Stimulated activated effector memory CD8-positive, alpha-beta T cell treated with anti-CD3 and anti-CD28 coated beads, Interleukin-12 subunit alpha, Interleukin-12 subunit beta, amount 100 ng/mL, for 72 hours (primary cell): ENCODE data around the gene SLC35D3.

Experiments used
- ATAC-seq: fragments of 150-1000 bp; cut with Tn5 transposase; 2 replicates; pipeline ENCODE4 v1.10.0; 2021
- DNase-seq, 2 donors: peaks; one replicate each; pipeline ENCODE4 v3.0.0; 2021 to 2022; ENCODE audit warnings: low spot score in 2 of 2
- H3K27ac Mint-ChIP-seq: one replicate; pipeline ENCODE4 v1.8.0; 2022; ENCODE audit warnings: mild to moderate bottlenecking, mixed read lengths
- H3K36me3 Mint-ChIP-seq: one replicate; pipeline ENCODE4 v1.8.0; 2022; ENCODE audit warnings: mild to moderate bottlenecking, mixed read lengths
- H3K4me1 Mint-ChIP-seq: one replicate; pipeline ENCODE4 v1.8.0; 2022; ENCODE audit warnings: mixed read lengths
- H3K4me3 Mint-ChIP-seq: one replicate; pipeline ENCODE4 v1.8.0; 2022; ENCODE audit warnings: mild to moderate bottlenecking, mixed read lengths
- H3K9me3 Mint-ChIP-seq: one replicate; pipeline ENCODE4 v1.8.0; 2022; ENCODE audit warnings: mixed read lengths

SLC35D3 gene

DNA sequence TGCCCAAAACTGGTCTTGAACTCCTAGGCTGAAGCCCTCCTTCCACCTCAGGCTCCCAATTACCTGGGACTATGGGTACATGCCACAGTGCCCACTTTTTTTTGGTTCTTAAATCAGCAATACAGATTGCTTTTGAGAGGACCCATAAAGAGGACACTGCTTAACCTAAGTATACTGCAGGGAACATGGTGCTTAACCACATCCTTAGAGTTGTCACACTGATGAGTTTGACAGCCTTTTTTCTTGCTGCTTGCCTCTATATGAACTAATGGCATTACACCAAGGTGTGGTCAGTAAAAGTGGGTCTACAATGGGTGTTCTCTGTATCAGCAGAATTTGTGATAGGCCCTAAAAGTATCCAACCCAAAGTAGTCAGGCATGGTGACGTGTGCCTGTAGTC lies 7.2 kb upstream of the SLC35D3 start:
- H3K36me3 Mint-ChIP-seq: no peaks in the 10 kb centered on the region
- H3K4me3 Mint-ChIP-seq: no peak overlapping the region
- no peak overlapping the region for H3K27ac Mint-ChIP-seq
- DNase-seq (no peak), ATAC-seq (no peak)
- peaks cover 1% of the 10 kb centered on the region for H3K4me1 Mint-ChIP-seq
- H3K9me3 Mint-ChIP-seq: no peaks in the 10 kb centered on the region

DNA sequence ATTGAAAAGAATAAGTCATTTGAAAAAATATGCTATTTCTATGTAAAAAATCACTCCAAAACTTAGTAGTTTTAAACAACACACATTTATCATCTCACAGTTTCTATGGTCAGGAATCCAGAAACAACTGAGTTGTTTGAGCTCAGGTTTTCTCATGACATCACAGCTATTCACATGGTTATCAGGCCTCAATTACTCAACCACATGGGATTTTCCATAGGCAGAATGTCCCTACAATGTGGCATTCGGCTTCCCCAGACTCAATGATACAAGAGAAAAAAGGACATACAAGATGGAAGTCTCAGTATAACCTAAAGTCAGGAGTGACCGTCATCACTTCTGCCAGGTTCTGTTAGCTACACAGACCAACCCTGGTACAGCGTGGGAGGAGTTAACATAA lies 3.4 kb upstream of the SLC35D3 start:
- Mint-ChIP-seq H3K4me1 (peaks cover 34% of the 10 kb centered on the region), H3K36me3 (peaks cover 6% of the 10 kb centered on the region), H3K9me3 (no peaks in the 10 kb centered on the region), H3K4me3 (no peak overlapping the region), H3K27ac (no peak overlapping the region)
- no peak for DNase-seq
- no peak for ATAC-seq

DNA sequence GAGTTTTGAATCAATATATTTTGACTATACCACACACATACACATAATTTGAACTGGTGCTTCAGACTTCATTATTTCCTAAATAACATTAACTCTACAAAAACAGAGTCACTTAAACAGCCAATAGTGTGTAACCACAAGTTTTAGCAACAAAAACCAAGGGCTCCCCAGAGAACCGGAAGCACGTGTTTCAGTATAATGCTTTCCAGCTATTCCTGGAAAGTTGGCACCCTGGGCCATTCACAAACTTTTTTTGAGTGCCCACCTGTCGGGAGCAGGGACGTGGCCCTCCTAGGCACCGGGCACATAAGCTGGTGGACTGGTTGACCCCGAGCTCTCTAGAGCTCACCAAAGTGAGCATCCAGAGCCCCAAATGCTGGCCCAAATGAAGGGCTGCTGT lies 1.9 kb upstream of the SLC35D3 start:
- DNase-seq (no peak), ATAC-seq (no peak)
- Mint-ChIP-seq H3K36me3 (peaks cover 6% of the 10 kb centered on the region), H3K4me1 (peaks cover 39% of the 10 kb centered on the region), H3K4me3 (peak overlapping the region; percentile 76), H3K27ac (no peak overlapping the region), H3K9me3 (no peaks in the 10 kb centered on the region)

DNA sequence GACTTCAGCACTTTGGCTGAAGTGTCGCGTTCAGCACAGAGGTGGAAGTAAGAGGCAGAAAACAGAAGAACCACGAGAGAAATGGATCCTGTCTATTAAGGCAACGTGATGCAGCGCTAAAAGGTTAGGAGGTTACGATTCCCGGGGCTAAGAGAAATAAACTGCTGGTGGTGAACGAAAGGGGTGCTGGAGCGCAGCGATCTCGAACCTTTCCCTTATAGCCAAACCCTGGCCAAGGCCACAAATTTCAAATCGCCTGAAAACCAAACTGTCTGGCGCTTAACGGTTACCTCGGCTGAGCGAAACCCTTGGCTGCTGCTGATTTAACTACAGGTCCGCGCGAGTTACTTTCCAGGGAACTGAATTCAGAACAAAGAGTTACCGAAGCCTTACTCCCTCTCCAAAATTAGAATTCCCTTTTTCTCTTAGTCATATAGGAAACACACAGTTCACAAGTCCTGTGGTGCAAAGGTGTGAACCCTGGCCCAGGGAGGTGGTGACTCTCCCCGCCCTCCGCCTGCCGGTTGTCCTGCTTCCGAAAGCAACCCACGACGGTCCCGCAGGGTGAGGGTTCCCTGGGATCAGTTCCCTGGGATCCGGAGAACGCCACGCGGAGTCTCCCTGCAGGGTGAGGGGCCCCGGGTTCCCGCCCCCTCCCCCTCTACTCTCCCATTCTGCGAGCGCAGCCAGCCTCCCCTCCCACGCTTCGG lies 1.3 kb upstream of the SLC35D3 start:
- ATAC-seq: peak; percentile 35
- no peak for DNase-seq
- H3K27ac Mint-ChIP-seq: no peak overlapping the region
- H3K4me1 Mint-ChIP-seq: peaks cover 39% of the 10 kb centered on the region
- peaks cover 6% of the 10 kb centered on the region for H3K36me3 Mint-ChIP-seq
- H3K4me3 Mint-ChIP-seq: peak overlapping the region; percentile 76
- no peaks in the 10 kb centered on the region for H3K9me3 Mint-ChIP-seq

DNA sequence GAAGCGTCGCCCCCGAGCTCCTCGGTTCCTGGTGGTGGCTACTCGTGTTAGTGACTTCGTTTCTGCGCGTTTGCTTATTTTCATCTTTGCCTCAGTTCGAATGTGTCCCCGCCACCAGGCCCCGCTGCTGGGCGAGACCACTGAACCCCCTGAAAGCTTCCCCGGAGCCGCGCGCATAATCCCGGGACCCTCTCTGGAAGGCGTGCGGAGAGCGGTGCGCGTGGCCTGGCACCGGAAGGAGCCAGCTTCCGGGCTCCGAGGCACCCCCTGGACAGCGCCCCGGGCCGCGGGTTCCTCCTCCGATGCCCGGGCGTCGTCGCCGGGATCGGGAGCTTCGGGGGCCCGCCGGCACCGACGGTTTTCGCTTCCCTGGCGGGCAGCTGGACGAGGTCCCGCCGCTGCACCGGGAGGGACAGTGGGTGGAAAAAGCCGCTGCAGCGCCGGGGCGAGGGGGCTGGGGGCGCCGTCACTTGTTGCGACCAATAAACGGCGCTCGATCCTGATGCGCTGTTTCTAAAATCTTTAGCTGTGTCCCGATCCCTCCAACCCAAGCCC lies 643 bp upstream of the SLC35D3 start:
- DNase-seq: no peak
- H3K27ac Mint-ChIP-seq: no peak overlapping the region
- peaks cover 39% of the 10 kb centered on the region for H3K4me1 Mint-ChIP-seq
- peaks cover 6% of the 10 kb centered on the region for H3K36me3 Mint-ChIP-seq
- peak; percentile 41 for ATAC-seq
- no peaks in the 10 kb centered on the region for H3K9me3 Mint-ChIP-seq
- H3K4me3 Mint-ChIP-seq: peak overlapping the region; percentile 76

DNA sequence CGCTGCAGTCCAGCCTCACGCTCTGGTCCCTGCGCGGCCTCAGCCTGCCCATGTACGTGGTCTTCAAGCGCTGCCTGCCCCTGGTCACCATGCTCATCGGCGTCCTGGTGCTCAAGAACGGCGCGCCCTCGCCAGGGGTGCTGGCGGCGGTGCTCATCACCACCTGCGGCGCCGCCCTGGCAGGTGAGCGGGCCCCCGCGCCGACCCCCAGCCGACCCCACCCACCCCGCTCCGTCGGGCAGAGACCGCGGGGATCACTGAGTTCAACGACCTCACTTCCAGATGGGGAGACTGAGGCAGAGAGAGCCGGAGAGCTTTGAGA lies 545 bp downstream of the SLC35D3 start:
- Mint-ChIP-seq H3K4me1 (peaks cover 39% of the 10 kb centered on the region), H3K36me3 (peaks cover 6% of the 10 kb centered on the region), H3K4me3 (peak overlapping the region; percentile 76), H3K9me3 (no peaks in the 10 kb centered on the region), H3K27ac (peak overlapping the region; percentile 70)
- DNase-seq (no peak), ATAC-seq (peak; percentile 48)

DNA sequence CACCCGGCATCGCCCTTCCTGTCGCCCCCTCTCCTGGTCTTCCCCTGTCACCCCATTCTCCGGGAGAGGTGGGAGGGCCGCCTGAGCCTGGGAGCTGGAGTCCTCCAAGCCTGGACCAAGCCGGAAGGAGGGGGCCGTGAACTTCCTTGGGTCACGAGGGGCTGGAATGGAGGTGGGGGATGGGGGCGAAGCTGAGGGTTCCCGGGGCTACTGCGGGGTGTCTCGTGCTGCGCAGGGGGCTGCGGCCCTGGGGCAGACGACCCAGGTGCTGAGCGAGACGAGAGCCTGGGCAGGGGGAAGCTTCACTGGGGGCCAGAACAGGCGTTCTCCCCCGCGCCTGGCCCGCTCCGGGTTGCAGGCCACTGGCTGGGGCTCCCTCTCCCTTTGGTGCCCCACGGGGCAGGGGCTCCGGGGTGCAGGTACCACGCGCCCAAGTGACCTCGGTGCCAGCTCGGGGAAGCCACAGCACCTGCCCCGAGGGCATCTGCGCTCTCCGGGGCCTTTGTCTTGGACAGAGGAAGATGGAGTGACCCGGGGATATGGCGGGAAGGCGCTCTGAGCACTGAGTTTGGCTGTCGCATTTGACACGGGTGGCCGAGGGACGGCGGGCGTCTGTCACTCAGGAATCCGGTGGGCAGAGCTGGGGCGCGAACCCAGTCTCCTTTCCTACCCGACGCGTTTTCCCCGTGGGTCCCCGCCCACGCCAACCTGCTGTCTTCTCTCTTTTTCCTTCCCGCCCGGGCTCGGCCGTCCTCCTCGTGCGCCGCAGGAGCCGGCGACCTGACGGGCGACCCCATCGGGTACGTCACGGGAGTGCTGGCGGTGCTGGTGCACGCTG lies 1.2 kb downstream of the SLC35D3 start:
- Mint-ChIP-seq H3K4me1 (peaks cover 39% of the 10 kb centered on the region), H3K27ac (peak overlapping the region; percentile 70), H3K4me3 (peak overlapping the region; percentile 76), H3K9me3 (no peaks in the 10 kb centered on the region), H3K36me3 (peaks cover 6% of the 10 kb centered on the region)
- ATAC-seq (no peak), DNase-seq (no peak)

DNA sequence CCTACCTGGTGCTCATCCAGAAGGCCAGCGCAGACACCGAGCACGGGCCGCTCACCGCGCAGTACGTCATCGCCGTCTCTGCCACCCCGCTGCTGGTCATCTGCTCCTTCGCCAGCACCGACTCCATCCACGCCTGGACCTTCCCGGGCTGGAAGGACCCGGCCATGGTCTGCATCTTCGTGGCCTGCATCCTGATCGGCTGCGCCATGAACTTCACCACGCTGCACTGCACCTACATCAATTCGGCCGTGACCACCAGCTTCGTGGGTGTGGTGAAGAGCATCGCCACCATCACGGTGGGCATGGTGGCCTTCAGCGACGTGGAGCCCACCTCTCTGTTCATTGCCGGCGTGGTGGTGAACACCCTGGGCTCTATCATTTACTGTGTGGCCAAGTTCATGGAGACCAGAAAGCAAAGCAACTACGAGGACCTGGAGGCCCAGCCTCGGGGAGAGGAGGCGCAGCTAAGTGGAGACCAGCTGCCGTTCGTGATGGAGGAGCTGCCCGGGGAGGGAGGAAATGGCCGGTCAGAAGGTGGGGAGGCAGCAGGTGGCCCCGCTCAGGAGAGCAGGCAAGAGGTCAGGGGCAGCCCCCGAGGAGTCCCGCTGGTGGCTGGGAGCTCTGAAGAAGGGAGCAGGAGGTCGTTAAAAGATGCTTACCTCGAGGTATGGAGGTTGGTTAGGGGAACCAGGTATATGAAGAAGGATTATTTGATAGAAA lies 2.0 kb downstream of the SLC35D3 start:
- Mint-ChIP-seq H3K36me3 (peaks cover 6% of the 10 kb centered on the region), H3K27ac (no peak overlapping the region), H3K4me3 (peak overlapping the region; percentile 76), H3K4me1 (peaks cover 39% of the 10 kb centered on the region), H3K9me3 (no peaks in the 10 kb centered on the region)
- ATAC-seq (no peak), DNase-seq (no peak)

DNA sequence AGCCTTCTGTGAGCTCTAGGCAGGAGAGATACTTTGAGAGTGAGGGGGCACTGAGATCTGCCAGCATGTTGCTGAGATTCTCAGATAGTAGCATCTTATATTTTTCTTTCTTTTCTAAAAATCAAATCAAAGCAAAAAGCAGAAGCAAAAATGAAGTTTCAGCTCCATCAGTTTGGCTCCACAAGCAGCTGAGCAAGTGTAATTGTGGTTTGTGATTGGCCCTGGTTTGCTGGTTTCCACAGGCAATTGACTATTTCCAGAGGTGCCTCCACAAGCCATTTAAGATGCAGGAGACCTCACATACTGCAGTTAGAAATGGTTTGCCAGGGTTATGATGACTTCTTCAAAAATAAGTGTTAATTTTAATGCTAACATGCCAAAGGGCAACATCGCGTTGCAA lies 4.3 kb downstream of the SLC35D3 start:
- no peak for ATAC-seq
- no peak for DNase-seq
- H3K4me1 Mint-ChIP-seq: peaks cover 23% of the 10 kb centered on the region
- H3K36me3 Mint-ChIP-seq: peaks cover 6% of the 10 kb centered on the region
- no peaks in the 10 kb centered on the region for H3K9me3 Mint-ChIP-seq
- H3K27ac Mint-ChIP-seq: no peak overlapping the region
- no peak overlapping the region for H3K4me3 Mint-ChIP-seq

DNA sequence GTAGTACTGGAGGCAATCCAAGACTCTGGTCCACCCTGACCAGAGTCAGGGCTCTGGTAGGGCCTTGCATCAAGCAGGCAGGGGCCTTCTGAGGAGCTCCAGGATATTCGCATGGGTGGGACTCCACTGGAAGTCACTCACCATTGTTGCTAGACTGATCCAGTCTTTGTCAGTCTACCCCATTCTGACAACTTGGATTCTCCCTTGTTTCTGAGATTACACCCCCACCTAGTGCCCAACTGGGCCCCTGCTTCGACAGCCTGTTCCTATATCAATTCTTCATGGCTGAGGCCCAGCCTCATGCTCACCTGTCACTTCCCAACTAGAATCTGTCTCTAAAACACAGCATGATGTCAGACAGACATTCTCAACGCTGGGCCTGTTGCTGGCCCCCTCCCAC lies 5.2 kb downstream of the SLC35D3 start:
- H3K9me3 Mint-ChIP-seq: no peaks in the 10 kb centered on the region
- peaks cover 19% of the 10 kb centered on the region for H3K4me1 Mint-ChIP-seq
- no peak overlapping the region for H3K27ac Mint-ChIP-seq
- DNase-seq (no peak), ATAC-seq (peak; percentile 60)
- peaks cover 4% of the 10 kb centered on the region for H3K36me3 Mint-ChIP-seq
- H3K4me3 Mint-ChIP-seq: no peak overlapping the region

DNA sequence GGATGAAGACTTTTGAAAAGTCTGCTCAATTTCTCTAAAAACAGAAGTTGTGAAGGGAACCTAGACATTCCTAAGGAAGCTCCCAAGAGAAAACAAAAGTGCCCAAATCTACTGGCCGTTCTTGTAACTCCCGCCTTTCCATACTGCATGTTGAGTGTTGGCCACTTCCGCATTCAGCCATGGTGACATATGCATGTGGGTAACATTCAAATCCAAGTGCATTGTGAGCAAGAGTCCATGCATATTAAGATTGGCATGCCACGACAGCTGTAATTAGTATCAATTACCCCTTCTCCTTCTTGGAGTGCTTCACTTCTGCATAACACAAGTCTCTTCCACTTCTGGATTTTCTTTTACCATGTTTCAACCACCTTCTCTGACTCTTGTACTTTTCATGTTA lies 8.4 kb downstream of the SLC35D3 start:
- ATAC-seq (no peak), DNase-seq (no peak)
- no peaks in the 10 kb centered on the region for H3K4me1 Mint-ChIP-seq
- H3K27ac Mint-ChIP-seq: no peak overlapping the region
- H3K9me3 Mint-ChIP-seq: no peaks in the 10 kb centered on the region
- H3K36me3 Mint-ChIP-seq: no peaks in the 10 kb centered on the region
- H3K4me3 Mint-ChIP-seq: no peak overlapping the region

DNA sequence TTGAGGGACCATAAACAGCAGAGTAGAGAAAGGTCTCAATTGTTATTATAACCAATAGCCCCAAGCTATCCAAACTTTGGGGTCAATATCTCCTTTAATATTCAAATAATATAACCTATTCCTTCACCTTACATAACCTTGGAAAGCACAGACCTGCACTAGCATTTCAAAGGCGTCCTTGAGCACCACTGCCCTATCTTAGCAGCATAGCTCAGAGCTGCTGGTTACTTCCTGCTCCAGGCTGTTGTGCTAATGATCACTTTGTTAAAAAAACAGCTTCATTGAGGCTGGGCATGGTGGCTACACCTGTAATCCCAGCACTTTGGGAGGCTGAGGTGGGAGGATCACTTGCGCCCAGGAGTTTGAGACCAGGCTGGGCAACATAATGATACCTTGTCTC lies 10.5 kb downstream of the SLC35D3 start:
- DNase-seq (no peak), ATAC-seq (no peak)
- Mint-ChIP-seq H3K27ac (no peak overlapping the region), H3K9me3 (no peaks in the 10 kb centered on the region), H3K4me3 (no peak overlapping the region), H3K4me1 (no peaks in the 10 kb centered on the region), H3K36me3 (no peaks in the 10 kb centered on the region)

DNA sequence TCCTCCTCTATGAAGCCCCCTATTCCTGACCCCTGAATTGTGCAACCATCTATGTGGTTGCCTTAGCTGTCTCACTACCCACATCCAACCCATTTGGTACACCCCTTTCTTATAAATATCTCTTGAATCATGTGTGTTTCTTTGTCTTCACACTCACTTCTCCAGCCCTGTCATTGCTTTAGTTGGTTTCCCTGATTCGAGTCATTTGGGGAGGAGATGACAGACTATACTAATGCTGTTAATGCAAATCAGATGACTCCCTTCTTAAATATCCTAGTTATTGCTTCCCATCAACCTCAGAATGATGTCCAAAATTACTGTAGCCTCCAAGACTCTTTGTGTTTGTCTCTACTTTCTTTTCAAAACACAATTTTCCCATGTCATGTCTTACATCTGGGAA lies 23.0 kb downstream of the SLC35D3 start:
- no peaks in the 10 kb centered on the region for H3K4me1 Mint-ChIP-seq
- H3K4me3 Mint-ChIP-seq: no peak overlapping the region
- no peaks in the 10 kb centered on the region for H3K36me3 Mint-ChIP-seq
- ATAC-seq (peak; percentile 80), DNase-seq (no peak)
- H3K9me3 Mint-ChIP-seq: peaks cover 3% of the 10 kb centered on the region
- H3K27ac Mint-ChIP-seq: no peak overlapping the region

DNA sequence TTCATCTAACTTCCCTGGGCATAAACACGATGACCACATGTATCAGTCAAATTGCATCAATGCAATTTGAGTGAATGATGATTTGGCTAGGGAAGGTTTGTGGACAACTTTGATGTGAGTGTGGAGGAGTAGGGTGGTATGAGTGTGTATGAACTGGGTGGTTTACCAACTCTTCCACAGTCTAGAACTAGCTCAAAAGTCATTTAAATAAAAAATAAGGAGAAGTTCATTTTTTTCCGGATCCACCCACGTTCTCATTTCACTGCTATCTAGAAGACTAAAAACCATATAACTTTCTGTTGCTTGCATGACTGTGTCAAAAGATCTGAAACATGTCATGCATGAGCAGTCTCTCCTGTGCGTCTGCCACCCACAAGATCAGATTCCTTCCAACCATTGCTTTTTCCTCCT lies 23.6 kb downstream of the SLC35D3 start:
- ATAC-seq: peak; percentile 92
- Mint-ChIP-seq H3K9me3 (peaks cover 3% of the 10 kb centered on the region), H3K4me1 (no peaks in the 10 kb centered on the region), H3K36me3 (no peaks in the 10 kb centered on the region), H3K27ac (no peak overlapping the region), H3K4me3 (no peak overlapping the region)
- no peak for DNase-seq

DNA sequence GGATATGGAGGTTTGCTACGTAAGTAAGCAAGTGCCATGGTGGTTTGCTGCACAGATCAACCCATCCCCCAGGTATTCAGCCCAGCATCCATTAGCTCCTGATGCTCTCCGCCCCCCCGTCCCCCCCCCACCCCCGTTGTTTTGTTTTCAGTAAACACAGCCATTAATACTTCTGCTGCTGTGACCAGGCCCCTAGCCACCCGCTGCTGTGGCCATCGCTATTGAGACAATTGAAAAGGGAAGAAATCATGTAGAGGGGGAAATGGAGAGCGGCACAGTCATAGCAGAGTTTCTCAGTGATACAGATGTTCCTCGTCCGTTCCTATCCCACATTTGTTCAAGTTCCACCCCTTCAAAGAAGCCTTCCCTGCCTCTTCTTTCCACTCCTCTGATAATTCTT lies 24.9 kb downstream of the SLC35D3 start:
- ATAC-seq (no peak), DNase-seq (no peak)
- Mint-ChIP-seq H3K9me3 (no peaks in the 10 kb centered on the region), H3K4me1 (no peaks in the 10 kb centered on the region), H3K36me3 (no peaks in the 10 kb centered on the region), H3K4me3 (no peak overlapping the region), H3K27ac (no peak overlapping the region)
